K562 (cell line): ENCODE measurements around the gene BHMT2. TPM values are rescaled to one million over a fixed set of nuclear protein-coding genes. Genes with fewer than 3 reads are reported as not detected.

Experiments used
- GATAD2A ChIP-seq: fragments of 450-650 bp; IDR thresholded peaks from 2 replicates; pipeline ENCODE4 v1.6.1; 2017
- KAT7 ChIP-seq: sonication (generic); formaldehyde crosslinking; IDR thresholded peaks from 2 replicates; pipeline ENCODE4 v1.8.0; 2022; ENCODE audit warnings: missing genetic modification reagents, mild to moderate bottlenecking, borderline replicate concordance
- NFATC3 ChIP-seq: fragments of 450-650 bp; IDR thresholded peaks from 2 replicates; pipeline ENCODE4 v1.6.1; 2017; ENCODE audit warnings: mild to moderate bottlenecking
- polyA plus RNA-seq, 8 experiments: library from polyadenylated mRNA; depleted of rRNA in 4 of 8; stranded (reverse) in 5 of 8; unstranded in 3 of 8; fragments of >200 nt; fragmentation: Nextera tagmentation in 2 of 8; fragmentation: Illumina TruSeq in 1 of 8; extraction: Ambion mirVana in 2 of 8; extraction: Trizol in 1 of 8; gene quantifications; 2 replicates each; pipeline versions ENCODE4 v1.2.1 to v1.2.3, GENCODE V29; 2011 to 2014; ENCODE audit warnings: inconsistent platforms in 1 of 8, missing spikeins in 1 of 8
- total RNA-seq, 7 experiments: library from RNA; depleted of rRNA in 6 of 7; stranded (reverse); fragments of >200 nt in 6 of 7; fragmentation: Illumina TruSeq in 2 of 7; extraction: Trizol in 2 of 7; gene quantifications; 2 replicates each; pipeline versions ENCODE4 v1.2.1 to v1.2.3, GENCODE V29; 2011 to 2021; ENCODE audit warnings: low replicate concordance in 1 of 7
- TF ChIP-seq, protein P1 (sequence below): fragments of 450-650 bp; IDR thresholded peaks from 2 replicates; pipeline ENCODE4 v1.6.1; 2016; ENCODE audit warnings: low read depth

The BHMT2 gene
- total and polyA plus RNA-seq, 9 of the 15 experiments (the other 6 are each of a cell fraction or from before 2014, with no cell fraction given), result not detected

DNA sequence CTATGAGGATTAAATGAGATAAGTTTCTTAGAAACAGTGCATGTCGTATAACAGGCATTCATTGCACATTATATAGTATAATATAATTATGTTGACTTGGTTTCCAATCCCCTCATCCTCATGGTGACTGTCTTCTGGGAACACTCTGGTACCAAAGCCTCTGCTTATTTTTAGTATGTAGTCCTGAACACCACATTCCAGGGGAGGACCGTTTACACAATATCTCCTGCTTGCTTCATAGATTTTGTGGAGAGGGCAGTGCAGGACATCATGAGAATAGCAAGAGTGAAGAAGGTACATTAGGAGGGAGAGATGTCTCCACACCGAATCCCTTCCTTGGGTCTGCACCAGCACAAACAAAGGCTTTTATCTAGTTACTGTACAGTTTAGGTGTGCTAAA is 21.5 kb downstream of the BHMT2 start (continued):
- TF ChIP-seq, protein P1, sequence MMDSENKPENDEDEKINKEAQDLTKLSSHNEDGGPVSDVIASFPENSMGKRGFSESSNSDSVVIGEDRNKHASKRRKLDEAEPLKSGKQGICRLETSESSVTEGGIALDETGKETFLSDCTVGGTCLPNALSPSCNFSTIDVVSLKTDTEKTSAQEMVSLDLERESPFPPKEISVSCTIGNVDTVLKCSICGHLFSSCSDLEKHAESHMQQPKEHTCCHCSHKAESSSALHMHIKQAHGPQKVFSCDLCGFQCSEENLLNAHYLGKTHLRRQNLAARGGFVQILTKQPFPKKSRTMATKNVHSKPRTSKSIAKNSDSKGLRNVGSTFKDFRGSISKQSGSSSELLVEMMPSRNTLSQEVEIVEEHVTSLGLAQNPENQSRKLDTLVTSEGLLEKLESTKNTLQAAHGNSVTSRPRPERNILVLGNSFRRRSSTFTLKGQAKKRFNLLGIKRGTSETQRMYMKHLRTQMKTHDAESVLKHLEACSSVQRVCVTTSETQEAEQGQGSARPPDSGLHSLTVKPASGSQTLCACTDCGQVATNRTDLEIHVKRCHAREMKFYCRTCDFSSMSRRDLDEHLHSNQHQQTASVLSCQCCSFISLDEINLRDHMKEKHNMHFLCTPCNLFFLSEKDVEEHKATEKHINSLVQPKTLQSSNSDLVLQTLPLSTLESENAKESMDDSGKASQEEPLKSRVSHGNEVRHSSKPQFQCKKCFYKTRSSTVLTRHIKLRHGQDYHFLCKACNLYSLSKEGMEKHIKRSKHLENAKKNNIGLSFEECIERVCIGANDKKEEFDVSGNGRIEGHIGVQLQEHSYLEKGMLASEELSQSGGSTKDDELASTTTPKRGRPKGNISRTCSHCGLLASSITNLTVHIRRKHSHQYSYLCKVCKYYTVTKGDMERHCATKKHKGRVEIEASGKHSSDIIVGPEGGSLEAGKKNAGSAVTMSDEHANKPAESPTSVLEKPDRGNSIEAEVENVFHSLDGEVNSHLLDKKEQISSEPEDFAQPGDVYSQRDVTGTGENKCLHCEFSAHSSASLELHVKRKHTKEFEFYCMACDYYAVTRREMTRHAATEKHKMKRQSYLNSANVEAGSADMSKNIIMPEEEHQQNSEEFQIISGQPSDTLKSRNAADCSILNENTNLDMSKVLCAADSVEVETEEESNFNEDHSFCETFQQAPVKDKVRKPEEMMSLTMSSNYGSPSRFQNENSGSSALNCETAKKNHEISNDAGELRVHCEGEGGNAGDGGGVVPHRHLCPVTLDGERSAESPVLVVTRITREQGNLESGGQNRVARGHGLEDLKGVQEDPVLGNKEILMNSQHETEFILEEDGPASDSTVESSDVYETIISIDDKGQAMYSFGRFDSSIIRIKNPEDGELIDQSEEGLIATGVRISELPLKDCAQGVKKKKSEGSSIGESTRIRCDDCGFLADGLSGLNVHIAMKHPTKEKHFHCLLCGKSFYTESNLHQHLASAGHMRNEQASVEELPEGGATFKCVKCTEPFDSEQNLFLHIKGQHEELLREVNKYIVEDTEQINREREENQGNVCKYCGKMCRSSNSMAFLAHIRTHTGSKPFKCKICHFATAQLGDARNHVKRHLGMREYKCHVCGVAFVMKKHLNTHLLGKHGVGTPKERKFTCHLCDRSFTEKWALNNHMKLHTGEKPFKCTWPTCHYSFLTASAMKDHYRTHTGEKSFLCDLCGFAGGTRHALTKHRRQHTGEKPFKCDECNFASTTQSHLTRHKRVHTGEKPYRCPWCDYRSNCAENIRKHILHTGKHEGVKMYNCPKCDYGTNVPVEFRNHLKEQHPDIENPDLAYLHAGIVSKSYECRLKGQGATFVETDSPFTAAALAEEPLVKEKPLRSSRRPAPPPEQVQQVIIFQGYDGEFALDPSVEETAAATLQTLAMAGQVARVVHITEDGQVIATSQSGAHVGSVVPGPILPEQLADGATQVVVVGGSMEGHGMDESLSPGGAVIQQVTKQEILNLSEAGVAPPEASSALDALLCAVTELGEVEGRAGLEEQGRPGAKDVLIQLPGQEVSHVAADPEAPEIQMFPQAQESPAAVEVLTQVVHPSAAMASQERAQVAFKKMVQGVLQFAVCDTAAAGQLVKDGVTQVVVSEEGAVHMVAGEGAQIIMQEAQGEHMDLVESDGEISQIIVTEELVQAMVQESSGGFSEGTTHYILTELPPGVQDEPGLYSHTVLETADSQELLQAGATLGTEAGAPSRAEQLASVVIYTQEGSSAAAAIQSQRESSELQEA, result no peak
- TF ChIP-seq GATAD2A (no peak), NFATC3 (no peak), KAT7 (CRISPR knock-in tag) (no peak)
